ENCODE results near the gene OPCML.

OPCML gene

DNA sequence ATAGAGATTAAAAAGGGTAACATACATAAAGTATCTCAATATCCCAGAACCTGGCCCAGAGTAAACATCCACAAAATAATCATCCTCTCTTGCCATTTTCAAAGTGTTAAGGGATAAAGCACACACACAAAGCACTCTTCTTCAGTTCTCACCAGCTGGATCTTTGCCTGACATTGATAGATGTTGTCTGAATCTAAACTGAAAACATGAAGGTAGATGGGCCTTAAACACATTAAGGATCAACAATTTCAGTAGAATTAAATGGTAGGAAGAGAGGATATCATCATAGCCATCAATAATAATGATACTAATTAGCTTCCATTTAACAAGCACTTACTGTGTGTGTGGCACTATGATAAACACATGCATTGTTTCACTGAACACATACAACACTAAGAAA lies 261.1 kb downstream of the OPCML start:
- no peak for DNase-seq

DNA sequence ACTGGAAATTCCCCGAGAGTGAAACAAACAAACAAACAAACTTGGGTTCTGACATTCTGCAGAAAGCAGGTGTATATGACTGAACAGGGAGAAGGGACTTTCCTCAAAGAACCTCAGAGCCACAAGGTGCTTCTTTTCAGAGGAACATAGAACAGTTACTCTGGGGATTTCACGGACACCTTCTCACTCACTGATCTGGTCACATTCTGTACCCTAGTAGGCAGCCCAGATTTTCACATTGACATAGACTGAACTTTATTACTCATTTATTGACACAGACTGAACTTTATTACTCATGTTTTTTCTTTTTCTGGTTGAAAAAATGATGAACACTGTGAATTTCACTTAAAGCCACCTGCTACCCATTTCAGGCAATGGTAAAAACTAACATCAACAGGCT lies 263.0 kb downstream of the OPCML start:
- DNase-seq = no peak

DNA sequence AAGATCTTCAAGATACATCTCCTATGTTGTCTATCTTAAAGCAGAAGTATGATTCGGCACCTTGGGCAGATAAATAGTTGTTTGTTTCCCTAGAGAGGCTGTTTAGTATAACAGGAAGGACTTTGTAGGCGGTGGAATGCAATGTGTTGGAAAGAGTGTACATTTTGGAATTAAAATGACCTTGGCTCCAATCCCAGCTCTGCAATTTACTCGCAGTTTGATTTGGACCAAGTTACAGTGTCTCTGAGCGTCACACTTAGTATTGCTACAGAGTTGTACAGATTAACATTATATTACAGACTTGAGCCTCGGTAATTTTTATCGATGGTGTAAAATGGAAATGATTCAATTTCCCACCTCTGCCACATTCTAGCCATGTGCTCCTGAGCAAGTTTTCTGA lies 265.3 kb downstream of the OPCML start:
- no peak for DNase-seq

DNA sequence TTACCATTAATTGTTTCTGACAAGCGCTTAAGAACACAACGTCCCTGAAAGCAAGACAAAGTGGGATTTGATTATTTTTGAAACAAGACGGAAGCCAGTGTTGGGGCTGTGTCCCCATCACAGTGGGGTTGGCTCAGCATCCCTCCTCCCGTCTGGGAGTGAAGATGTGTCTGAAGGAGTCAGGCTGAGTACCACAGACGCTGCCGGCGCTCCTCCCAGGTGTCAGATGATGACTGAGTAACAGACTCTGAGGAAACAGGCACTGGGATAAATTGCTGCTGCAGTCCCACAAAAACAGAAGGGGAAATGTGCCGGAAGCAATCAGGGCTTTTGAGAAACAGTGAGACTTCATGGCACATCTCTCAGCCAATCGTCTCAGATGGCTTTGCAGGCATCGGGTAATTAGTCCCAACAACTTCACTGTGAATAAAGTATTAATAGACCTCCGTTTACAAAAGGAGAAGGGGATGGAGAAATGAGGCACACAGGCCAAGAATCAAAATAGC lies 266.7 kb downstream of the OPCML start:
- DNase-seq = no peak

DNA sequence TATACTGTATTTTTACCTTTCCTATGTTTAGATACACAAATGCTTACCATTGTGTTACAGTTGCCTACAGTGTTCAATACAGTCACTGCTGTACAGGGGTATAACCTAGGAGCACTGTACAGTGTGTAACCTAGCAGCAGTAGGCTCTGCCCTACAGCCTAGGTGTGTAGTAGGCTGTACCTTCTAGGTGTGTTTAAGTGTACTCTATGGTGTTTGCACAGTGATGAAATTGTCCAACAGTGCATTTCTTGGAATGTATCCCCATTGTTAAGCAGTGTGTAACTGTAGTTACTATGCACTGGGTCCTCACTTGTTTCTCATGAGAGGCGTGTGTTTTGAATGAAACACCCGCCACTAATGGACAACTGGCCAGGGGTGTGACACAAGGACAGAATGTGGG lies 269.0 kb downstream of the OPCML start:
- DNase-seq = no peak

DNA sequence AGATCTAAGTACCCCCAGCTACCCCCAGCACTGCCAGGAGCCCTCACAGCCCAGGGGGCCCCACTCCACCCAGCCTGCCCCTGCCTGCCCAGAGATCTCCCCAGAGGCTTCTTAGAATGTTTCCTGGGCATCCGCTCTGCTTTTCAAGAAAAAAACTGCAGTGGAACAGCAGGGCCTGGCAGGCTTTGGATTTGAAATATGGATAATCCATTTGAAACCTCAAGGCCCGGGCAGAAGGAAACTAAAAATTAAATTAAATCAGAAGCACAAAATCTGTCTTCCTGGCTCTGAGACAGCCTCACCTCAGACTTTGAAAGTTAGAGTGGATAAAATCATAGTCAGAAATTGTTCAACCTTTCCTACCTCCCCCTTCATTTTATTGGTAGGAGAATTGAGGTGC lies 273.6 kb downstream of the OPCML start:
- DNase-seq = no peak

DNA sequence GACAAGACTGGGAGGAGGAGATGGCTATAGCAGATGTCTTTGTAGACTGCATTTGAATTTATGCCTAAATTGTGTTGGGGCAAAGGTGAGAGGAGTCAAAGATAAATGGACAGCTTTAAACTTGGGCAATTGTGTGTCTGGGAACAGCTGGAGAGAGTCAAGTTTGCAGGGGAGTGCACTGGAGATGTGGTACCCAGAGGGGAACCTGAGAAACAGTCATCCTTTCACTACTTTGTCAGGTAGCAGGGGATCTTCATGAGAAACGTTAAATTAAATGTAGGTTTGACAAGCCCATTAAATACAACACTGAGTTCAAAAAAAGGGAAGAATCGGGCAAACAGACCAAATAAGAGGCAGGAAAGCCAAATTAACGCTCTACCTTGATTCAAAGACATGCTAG lies 277.7 kb downstream of the OPCML start:
- no peak for DNase-seq

DNA sequence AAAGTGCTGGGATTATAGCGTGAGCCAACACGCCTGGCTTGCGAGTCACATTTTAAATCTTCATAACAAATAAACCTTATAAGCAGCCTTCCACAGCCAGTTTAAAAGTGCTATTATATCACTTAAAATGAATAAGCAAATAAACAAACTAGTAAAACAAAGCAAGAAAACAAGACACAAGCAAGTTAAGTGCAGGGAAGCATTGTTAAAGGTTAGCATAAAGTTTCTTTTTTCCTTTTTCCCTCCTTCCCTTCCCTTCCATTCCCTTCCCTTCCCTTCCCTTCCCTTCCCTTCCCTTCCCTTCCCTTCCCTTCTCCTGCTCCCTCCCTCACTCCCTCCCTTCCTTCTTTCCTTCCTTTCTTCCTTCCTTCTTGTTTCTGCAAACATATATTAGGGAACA lies 278.7 kb downstream of the OPCML start:
- DNase-seq = no peak

DNA sequence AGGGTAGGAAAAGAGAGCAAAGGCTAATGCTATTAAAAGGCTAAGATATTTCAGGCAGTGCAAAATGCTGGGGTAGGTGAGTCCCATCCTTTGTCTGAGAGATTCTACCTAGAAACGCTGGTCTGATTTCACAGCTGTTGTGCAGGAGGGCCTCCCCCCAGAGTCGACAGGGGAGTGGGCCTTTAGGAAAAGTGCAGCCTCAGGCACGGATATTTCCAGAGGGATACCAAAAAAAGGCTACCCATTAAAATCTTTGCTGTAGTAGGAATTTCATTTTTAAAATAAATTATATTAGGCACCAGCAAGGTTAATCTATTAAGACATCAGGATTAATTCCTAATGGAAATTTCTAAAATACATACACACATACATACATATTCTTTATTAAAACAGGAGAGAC lies 280.5 kb downstream of the OPCML start:
- DNase-seq = no peak

DNA sequence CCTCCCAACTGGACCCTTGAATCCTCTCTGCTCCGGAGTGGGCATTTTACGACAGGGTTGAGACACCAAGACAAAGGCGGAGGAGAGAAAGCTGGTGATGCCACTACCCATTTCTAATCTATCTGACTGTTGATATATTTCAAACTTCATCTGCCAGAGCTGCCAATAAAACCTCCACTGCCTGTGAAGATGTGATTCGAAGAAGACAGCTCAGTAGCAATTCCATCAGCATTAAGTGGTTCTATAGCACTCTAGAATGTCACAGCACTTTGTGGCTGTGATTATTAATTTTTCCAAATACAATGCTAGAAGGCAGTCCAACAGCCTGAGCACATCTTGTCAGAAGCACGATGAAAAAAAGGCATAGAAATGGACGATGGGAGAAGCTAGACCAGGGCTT lies 282.8 kb downstream of the OPCML start:
- no peak for DNase-seq

DNA sequence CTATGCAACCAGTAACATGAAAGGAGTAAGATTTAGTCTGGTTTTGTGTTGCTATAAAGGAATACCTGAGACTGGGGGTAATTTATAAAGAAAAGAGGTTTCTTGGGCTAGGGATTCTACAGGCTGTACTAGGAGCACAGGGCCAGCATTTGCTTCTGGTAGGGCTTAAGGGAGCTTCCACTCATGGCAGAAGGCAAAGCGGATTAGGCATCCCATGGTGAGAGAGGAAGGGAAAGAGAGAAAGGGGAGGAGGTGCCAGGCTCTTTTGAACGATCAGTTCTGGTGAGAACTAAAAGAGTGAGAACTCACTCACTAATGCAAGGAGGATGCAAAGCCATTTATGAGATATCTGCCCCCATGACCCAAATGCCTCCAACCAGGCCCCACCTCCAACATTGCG lies 283.2 kb downstream of the OPCML start:
- no peak for DNase-seq

DNA sequence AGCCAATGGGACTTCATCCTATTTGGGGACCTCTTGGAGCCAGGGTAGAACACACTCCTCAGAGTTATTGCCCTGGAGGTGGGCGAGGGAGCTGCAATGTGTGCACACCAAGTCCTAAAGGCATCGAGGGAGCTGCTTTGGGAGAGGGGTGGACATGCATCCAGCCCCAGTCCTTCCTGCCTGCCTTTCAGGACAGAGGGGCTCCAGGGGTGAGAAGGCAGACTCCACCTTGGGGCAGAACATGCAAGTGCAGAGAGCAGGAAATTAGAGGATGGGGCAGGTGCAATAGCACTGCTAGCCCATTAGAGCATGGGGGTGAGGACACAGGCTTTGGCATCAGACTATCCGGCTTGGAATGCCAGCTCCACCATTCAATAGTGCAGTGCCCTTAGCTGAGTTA lies 288.5 kb downstream of the OPCML start:
- DNase-seq = no peak

DNA sequence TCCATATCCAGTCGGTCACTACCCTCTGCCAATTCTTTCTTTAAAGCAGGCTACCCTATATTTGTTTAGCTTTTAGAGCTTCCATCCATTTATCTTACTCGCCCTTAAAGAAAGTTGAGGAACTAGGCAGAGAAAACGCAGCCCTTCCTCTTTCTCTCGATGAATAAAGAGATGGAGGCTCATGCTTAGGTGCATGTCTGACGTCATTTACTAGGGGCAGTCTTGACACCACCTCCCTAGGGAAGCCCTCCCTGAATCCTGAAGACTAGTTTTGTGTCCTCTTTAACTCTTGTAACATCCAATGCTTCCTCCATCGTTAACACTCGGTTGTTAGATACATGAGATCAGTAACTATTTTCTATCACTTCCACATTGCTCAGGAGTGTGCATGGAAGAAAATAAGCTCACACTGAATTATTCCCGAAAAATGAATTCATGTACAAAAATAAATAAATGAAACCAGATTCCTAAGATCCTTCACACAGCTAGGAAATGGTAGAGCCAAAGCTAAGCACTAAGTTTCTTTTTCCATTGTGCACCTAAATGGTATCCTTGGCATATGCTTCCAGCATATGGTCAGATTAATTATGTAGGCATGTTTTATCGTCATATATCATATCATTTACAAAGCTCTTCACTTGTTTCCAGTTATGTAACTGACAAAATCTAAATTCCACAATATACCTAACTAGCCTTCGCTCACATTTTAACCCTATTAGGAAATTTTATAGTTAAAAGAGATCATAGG lies 291.2 kb downstream of the OPCML start:
- no peak for DNase-seq

DNA sequence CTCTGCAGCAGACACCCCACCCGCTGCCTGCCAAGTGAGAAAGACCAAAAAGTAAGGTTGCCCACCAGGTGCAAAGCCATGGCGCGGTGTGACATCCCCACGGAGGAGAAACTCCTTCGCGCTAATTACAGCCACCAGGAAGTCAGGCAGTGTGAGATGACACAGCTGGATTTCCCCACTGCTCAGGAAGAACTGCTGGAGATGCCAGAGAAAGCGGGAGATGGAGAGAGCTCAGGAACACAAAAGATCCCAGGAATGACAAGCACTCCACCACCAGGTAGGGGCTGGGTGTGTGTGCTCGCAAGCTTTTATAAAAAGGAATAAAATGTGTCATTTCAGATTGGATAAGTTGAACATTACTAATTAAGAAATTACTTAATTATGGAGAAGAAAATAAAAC lies 292.7 kb downstream of the OPCML start:
- no peak for DNase-seq

DNA sequence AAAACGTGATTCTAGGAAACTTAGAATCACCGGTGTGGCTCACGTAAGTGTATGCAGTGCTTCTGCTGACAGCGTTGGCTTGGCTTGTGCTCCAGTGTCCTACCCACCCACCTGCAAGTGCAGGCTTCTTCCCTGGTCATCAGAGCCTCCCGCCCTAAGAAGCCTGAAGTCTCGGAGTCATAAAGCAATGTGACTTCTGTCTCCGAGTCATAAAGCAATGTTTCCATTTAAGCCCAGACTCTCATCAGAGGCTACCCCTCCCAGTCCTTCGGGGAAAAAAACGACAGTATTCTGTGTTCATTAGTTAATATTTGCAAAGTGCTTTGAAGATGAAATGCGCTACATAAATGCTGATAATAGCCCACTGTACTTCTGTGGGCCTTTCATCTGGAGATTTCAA lies 293.8 kb downstream of the OPCML start:
- DNase-seq = no peak

DNA sequence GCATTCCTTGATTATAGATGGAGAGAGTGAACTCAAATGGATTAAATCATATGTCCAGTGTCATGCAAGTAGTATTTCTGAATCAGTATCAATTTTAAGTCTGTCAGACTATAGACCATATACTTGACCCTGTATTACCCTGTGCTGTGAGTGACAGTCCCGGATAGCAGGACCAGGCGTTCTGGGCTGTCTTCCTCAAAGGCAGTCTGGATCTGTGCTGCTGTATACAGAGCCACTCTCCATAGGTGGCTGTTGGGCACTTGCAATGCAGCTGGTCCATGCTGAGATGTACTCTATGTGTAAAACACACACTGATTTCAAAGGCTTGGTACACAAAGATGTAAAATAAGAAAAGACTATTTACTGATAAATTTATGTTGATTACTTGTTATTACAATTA lies 294.3 kb downstream of the OPCML start:
- DNase-seq = no peak

DNA sequence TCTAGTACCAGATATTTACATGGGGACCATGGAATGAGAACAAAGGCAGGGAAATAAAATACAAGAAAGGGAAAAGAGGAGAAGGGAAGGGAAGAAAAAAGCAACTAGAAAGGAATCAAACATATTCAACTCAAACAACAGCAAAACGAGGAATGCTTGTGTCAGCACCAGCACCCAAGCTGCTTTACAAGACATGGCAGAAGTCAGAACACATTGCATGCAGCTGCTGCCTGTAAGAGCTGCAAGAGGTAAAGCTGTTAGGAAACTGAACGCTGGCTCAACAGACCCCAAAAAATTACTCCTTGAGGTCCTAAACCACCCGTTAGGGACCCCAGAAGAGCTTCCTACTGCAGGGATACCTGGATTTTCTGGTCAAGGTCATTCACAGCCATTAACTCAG lies 296.9 kb downstream of the OPCML start:
- DNase-seq = no peak

DNA sequence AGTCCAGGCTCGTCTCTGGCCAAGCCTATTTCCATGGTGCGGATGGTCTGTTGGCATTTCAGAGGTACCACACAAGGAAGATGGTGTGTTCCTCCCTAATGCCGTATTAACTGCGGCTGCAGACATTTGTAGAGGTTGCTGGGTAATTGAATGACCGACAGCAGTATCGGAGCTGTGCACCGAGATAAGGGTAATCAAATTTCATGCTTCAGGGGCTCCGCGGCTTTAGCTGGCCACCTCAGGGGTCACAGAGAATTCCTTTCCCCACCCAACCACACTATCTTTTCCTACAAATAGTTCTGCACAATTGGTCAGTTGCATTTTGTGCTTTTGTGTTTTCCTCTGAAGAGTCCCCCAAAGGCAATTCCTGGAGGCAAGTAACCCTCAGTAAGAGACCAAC lies 297.4 kb downstream of the OPCML start:
- no peak for DNase-seq

DNA sequence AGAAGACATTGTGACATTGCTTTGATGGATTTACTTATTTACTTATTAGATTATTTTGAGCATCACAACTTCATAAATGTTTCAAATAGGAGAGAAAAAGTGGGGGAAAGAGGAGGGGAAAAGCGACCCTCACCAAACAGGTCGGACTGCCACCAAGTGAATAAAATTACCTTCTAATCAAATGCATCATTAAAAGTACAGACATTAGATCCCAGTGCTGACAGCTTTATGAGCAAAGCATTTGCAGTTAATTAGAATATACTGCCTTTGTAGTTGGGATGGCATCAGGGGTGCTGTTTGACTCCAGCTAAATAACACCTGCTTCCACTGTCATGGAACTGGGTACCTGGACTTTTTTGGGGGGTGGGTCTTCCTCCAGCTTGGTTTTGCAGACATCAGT lies 299.6 kb downstream of the OPCML start:
- no peak for DNase-seq

DNA sequence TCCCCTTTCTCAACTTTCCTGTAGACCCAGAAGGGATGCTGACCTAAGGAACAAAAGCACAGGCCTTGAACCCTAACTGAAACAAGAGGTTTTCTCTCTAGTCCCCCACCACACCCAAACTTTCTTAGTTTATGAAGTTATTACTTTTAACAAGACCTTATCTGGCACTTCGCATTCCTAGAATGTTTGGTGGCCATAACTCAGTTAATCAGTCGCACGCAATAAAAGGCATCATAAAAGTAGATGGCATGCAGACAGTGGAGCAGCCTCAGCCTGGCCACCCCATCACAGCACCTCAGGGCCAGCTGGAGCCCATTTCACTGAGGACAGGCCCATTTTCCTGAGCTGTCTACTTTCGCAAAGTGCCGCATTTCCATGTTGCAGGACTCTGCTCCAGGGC lies 301.9 kb downstream of the OPCML start:
- DNase-seq = no peak

DNA sequence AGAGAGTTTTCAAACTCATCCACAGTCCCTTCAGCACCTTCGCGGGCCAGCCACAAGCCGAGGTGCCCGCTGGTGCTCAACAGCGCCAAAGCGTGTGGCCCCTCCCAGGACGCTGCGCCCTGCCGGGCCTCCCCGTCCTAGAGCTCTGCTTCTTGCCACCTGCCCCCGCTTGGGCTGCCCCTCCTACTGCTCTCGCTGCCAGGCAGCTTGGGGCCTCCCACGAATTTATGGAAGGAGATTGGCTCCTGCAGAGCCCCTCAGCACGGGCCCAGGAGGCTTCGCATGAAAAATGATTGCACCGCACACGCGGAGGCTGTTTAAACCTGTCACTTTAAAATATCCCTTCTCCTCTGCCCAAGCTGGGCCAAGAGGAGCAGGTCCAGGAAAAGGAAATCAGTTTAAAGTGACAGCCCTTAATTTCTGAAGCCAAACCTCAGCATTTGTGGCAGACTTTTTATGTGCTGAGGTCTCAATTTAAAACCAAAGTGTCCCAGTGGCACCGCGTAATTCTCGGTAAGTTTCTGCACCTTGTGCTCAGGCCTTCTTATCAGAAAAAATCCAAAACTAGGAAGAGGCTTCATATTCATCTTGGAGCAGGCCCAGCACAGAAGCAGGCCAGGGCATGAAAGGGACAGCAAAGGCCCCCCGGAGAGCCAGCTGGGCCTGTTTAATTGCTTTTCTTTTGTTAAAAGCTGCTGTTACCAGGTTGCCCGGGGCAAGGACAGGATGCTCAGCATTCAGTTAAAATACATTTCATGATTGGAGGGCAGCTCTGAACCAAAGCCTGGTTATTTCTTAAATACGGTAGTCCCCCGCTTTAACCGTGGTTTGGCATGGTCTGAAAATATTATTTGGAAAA lies 303.6 kb downstream of the OPCML start:
- no peak for DNase-seq

DNA sequence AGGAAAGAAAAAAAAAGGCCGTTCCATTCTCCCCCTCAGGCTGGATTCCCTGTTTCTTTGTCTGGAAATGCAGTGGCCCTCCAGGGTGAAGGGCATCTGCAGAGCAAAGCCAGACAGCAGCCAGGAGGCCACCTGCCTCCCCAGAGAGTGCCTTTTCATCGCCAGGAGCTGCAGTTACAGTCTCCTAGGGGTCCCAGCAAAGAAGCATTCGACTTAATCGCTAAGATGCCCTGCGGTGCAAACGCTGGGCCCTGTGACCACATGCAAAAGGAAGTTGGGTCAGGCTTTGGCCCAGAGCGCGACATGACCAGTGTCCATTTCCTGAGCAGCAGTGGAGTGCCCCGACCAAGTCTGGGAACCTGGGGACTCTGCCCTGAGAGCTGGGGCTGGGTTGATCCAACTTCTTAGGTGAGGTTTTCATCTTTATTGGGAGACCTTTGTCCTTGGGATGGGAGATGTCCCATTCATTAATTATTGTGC lies 304.6 kb downstream of the OPCML start:
- no peak for DNase-seq

DNA sequence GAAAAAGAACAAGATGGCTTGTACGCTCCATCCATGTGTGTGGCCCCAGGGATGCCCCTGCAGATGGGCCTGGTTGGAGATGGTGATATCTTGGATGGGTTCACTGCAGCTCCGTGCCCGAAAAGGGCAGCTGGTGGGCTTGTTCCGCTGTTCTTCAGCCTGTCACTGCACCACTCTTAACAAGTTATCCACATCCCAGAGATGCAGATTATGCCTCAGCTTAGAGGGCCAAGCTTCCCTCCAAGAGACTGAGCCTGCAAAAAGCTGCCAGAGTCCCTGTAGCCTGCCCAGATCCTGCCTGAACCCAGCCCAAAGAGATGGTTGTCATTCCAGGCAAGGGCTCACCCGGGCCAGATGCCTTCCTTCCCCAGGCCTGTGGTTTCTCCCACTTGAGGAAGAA lies 308.0 kb downstream of the OPCML start:
- no peak for DNase-seq

All from NCI-H187 treated with DMSO at 0.1 percent for 48 hours (cell line).